Choroid plexus epithelial cell (primary cell): Measurements from ENCODE around the gene KIAA0753.
A peak's percentile ranks its signal among the peaks of the same experiment; 100 is the strongest.

Source experiments
- DNase-seq: peaks from one replicate; pipeline ENCODE4 v3.0.0-alpha.2; 2010; ENCODE audit warnings: low read depth
- H3K4me3 ChIP-seq: 2 replicates; pipeline ENCODE4 v1.5.1; 2011; ENCODE audit warnings: low read depth, mild to moderate bottlenecking, control low read depth, low read length, moderate library complexity
- CTCF ChIP-seq: conservative IDR thresholded peaks from 2 replicates; pipeline ENCODE4 v1.5.1; 2011; ENCODE audit warnings: low read depth, mild to moderate bottlenecking, control low read depth, inconsistent platforms, low read length, moderate library complexity

Gene KIAA0753

GRCh38 chr17:6610011-6610410 is 30.5 kb downstream of the KIAA0753 start:
- no peak for DNase-seq
- no peak for TF ChIP-seq CTCF
- no peak overlapping the region for H3K4me3 ChIP-seq

GRCh38 chr17:6608321-6608720 is 32.2 kb downstream of the KIAA0753 start:
- no peak for TF ChIP-seq CTCF
- DNase-seq: no peak
- H3K4me3 ChIP-seq: no peak overlapping the region

- TF ChIP-seq CTCF: no peak
- no peak for DNase-seq
- no peak overlapping the region for H3K4me3 ChIP-seq
Observed at GRCh38 chr17:6605142-6605541, 35.4 kb downstream of the KIAA0753 start.

- DNase-seq: peak; percentile 63
- TF ChIP-seq CTCF: no peak
- no peak overlapping the region for H3K4me3 ChIP-seq
Observed at GRCh38 chr17:6603744-6604325, 36.7 kb downstream of the KIAA0753 start.

- H3K4me3 ChIP-seq: no peak overlapping the region
- TF ChIP-seq CTCF: no peak
- DNase-seq: no peak
Observed at GRCh38 chr17:6602141-6602540, 38.4 kb downstream of the KIAA0753 start.

- TF ChIP-seq CTCF: no peak
- no peak overlapping the region for H3K4me3 ChIP-seq
- peak; percentile 31 for DNase-seq
Observed at GRCh38 chr17:6599364-6599763, 41.1 kb downstream of the KIAA0753 start.

- no peak for DNase-seq
- no peak overlapping the region for H3K4me3 ChIP-seq
- TF ChIP-seq CTCF: no peak
Observed at GRCh38 chr17:6597727-6598126, 42.8 kb downstream of the KIAA0753 start.
